Coronary artery (tissue), 2 donors: ENCODE data around the gene CRYBA2.

Experiments used
- DNase-seq: peaks from one replicate; pipeline ENCODE4 v3.0.0-alpha.2; 2017; ENCODE audit warnings: low spot score
- H3K27ac ChIP-seq, 2 donors: fragments of 200-600 bp; sonication (generic); one replicate each; pipeline ENCODE4 v1.5.1; 2016 to 2019
- H3K4me3 ChIP-seq: fragments of 200-600 bp; sonication (generic); 2 replicates; pipeline ENCODE4 v1.5.1; 2016; ENCODE audit warnings: mild to moderate bottlenecking, moderate library complexity
- CTCF ChIP-seq: fragments of 200-600 bp; sonication (generic); IDR thresholded peaks from one replicate; pipeline ENCODE4 v1.5.1; 2019; ENCODE audit warnings: antibody characterized with exemption

CRYBA2 gene

GRCh38 chr2:218954541-218955300, 38.5 kb downstream of the CRYBA2 start:
- H3K4me3 ChIP-seq: no peak overlapping the region
- TF ChIP-seq CTCF: no peak
- DNase-seq: no peak
- H3K27ac ChIP-seq: no peak overlapping the region

DNA sequence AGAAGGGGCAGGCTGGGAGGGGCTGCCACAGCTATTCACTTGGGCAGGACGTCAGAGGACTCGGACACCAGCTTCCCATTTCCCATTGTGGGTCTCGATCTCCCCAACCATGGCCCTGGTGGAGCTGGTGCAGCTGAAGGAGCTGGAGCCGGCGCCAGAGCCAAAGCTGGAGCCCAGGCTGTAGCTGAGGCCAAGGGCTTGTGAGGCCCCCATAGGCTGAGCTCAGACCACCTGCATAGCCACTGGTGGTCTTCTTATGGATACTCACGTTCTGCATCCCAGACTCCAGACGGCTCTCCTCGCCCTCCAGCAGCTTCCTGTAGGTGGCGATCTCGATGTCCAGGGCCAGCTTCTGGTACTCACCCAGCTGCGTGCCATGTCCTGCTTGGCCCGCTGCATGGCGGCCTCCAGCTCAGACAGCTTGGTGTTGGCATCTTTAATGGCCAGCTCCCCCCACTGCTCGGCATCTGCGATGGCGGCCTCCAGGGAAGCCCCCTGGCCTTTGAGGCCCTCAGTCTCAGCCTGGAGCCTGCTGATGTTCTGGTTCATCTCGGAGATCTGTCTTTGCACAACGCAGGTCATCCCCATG, 39.8 kb downstream of the CRYBA2 start:
- Histone ChIP-seq H3K27ac (no peak overlapping the region), H3K4me3 (no peak overlapping the region)
- TF ChIP-seq CTCF: no peak
- DNase-seq: no peak

- no peak overlapping the region for H3K27ac ChIP-seq
- DNase-seq: no peak
- no peak overlapping the region for H3K4me3 ChIP-seq
- no peak for TF ChIP-seq CTCF
These were observed 41.1 kb downstream of the CRYBA2 start for GRCh38 chr2:218952160-218952559.

DNA sequence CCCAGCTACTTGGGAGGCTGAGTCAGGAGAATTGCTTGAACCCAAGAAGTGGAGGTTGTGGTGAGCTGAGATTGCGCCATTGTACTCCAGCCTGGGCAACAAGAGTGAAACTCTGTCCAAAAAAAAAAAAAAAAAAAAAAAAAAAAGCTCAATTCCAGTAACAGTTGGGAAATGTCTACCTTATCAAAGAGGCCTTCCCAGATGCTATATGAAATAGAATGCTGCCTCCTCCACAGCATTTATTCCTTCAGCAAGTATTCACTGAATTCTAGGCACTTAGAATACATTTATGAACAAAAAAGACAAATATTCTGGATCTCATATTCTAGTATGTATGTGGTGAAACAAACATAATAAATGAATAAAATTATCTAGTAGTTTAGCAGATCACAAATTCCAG, 46.6 kb downstream of the CRYBA2 start:
- TF ChIP-seq CTCF: no peak
- DNase-seq: no peak
- H3K4me3 ChIP-seq: no peak overlapping the region

GRCh38 chr2:218944759-218945404, 48.3 kb downstream of the CRYBA2 start:
- H3K4me3 ChIP-seq: no peak overlapping the region
- no peak for TF ChIP-seq CTCF
- H3K27ac ChIP-seq: no peak overlapping the region
- no peak for DNase-seq

More for the DNA sequence above, 46.6 kb downstream of the CRYBA2 start:
- H3K27ac ChIP-seq: no peak overlapping the region
